ENCODE results near the gene SEC11A. TPM values are rescaled to one million over a fixed set of nuclear protein-coding genes. Genes with fewer than 3 reads are reported as not detected.
"Not testable (repeated sequence)": the region's sequence is repeated elsewhere in the genome, so short reads cannot be mapped to it uniquely, and the experiment has no call there.

The SEC11A gene
- total RNA-seq, 1 donor from 2014 or later, result 138 TPM

GRCh38 chr15:84645496-84645895, 70.4 kb downstream of the SEC11A start:
- no peak for DNase-seq (ENCODE audit: extremely low read depth, low read depth, low spot score)

GRCh38 chr15:84643838-84644237, 72.1 kb downstream of the SEC11A start:
- no peak for DNase-seq (ENCODE audit: extremely low read depth, low read depth, low spot score)

DNA sequence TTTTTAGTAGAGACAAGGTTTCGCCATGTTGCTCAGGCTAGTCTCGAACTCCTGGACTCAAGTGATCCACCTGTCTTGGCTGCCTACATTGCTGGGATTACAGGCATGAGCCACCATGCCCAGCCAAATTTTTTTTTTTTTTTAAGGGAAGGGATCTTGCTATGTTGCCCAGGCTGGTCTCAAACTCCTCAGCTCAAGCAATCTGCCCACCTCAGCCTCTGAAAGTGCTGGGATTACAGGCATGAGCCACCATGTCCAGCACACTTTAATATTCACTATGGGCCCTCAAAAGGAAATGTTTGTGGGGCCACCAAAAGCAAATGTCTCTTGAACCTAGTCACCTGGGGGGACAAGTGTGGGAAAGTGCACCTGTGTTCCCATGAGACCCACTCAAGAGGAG, 73.3 kb downstream of the SEC11A start:
- not testable (repeated sequence) for DNase-seq (ENCODE audit: extremely low read depth, low read depth, low spot score)

DNA sequence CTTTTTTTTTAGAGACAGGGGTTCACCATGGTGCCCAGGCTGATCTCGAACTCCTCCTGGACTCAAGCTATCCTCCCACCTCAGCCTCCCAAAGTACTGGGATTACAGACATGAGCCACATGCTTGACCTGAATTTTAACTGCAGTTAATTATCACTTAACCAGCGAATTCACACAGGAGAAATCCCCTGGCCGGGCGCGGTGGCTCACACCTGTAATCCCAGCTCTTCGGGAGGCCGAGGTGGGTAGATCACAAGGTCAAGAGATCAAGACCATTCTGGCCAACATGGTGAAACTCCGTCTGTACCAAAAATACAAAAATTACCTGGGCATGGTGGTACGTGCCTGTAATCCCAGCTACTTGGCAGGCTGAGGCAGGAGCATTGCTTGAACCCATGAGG, 74.1 kb downstream of the SEC11A start:
- not testable (repeated sequence) for DNase-seq (ENCODE audit: extremely low read depth, low read depth, low spot score)

DNA sequence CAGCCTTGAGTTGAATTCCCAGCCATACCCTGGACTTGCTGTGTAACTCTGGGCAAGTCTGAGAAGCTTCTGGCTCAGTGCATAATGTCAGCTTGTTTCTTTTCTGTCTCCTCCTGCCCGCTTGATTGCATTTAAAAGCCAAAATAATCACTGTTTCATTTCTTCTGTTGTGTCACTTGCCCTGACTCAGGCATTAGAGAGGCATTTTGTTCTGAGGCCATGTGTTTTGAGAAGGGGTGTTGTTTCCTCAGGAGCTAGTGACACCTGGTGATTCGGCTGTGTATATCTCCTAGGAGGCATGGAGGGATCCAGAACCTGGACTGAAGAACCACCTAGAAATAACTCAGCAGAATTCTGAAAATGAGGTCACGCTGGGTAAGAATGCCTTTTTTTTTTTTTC, 77.8 kb downstream of the SEC11A start:
- DNase-seq (ENCODE audit: extremely low read depth, low read depth, low spot score), result no peak

GRCh38 chr15:84634228-84634837, 81.6 kb downstream of the SEC11A start:
- no peak for DNase-seq (ENCODE audit: extremely low read depth, low read depth, low spot score)

- no peak for DNase-seq (ENCODE audit: extremely low read depth, low read depth, low spot score)
These were observed 82.4 kb downstream of the SEC11A start for GRCh38 chr15:84633311-84634227.

DNA sequence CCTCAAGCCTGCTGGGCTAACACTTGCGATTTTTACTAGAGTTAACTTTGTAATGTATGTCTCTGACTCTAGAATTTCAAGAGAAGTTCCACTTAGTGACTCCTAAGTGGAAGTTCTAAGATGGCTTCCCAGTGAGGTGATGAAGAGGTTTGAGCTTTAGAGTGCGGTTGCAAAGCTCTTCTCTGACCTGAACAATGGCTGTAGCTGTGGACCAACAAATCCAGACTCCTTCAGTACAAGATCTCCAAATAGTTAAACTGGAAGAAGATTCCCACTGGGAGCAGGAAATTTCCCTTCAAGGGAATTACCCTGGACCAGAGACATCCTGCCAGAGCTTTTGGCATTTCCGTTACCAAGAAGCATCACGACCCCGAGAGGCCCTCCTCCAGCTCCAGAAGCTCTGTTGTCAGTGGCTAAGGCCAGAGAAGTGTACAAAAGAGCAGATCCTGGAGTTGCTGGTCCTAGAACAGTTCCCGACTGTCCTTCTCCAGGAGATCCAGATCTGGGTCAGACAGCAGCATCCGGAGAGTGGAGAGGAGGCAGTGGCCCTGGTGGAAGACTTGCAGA, 84.2 kb downstream of the SEC11A start:
- no peak for DNase-seq (ENCODE audit: extremely low read depth, low read depth, low spot score)

DNA sequence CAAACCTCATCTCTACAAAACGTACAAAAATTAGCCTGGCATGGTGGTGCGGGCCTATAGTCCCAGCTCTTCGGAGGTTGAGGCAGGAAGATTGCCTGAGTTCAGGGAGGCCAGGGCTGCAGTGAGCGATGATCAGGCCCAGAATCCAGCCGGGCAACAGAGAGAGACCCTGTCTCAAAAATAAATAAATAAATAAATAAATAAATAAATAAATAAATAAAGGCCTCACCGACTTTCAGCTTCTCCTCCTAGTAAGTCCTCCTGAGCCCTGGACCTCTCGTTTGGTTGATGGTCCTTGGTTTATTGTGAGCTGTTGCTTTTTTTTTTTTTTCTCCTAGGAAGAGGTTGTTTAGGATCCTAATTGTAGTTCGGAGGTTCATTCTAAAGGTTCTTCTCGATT, 86.9 kb downstream of the SEC11A start:
- DNase-seq (ENCODE audit: extremely low read depth, low read depth, low spot score), result no peak

DNA sequence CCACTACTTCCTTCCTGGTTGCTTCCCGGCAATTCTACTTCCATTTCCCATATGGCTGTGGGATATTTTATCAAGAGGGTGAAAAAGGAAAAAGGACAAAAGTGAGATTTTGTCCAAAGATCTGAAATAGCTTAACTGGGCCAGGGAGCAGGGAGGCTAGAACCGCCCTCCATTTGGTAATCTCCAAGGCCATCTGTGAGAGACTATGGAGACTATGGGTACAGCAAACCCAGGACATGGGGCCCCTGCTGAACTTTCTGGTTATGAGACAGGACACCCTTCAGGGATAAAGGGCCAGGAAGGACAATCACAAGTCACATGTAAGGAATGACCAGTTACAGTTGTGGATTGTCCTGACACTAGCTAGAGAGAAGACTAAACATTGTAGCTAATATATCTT, 90.8 kb downstream of the SEC11A start:
- DNase-seq (ENCODE audit: extremely low read depth, low read depth, low spot score), result no peak

GRCh38 chr15:84624359-84624758, 91.6 kb downstream of the SEC11A start:
- DNase-seq (ENCODE audit: extremely low read depth, low read depth, low spot score), result no peak

DNA sequence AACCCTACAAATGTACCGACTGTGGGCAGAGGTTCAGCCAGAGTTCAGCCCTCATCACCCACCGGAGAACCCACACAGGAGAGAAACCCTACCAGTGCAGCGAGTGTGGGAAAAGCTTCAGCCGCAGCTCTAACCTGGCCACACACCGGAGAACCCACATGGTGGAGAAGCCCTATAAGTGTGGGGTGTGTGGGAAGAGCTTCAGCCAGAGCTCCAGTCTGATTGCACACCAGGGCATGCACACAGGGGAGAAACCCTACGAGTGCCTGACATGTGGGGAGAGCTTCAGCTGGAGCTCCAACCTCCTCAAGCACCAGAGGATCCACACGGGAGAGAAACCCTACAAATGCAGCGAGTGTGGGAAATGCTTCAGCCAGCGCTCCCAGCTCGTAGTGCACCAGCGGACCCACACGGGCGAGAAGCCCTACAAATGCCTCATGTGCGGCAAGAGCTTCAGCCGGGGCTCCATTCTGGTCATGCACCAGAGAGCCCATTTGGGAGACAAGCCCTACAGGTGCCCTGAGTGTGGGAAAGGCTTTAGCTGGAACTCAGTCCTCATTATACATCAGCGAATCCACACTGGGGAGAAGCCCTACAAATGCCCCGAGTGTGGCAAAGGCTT, 94.5 kb downstream of the SEC11A start:
- no peak for DNase-seq (ENCODE audit: extremely low read depth, low read depth, low spot score)

DNA sequence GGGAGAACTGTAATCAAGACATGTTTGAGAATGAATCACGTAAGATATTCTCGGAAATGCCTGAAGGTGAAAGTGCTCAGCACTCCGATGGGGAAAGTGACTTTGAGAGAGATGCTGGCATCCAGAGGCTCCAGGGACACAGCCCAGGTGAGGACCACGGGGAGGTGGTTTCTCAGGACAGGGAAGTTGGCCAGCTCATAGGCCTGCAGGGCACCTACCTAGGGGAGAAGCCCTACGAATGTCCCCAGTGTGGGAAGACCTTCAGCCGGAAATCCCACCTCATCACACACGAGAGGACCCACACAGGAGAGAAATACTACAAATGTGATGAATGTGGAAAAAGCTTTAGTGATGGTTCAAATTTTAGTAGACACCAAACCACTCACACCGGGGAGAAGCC, 95.3 kb downstream of the SEC11A start:
- DNase-seq (ENCODE audit: extremely low read depth, low read depth, low spot score), result no peak

Other genes starting within 250 kb of the SEC11A start
- 11.7 and 20.7 TPM in 2 replicates for gene ZSCAN2, start 115.1 kb downstream of the SEC11A start, total RNA-seq
- 15.3 and 15.6 TPM in 2 replicates for gene WDR73, start 61.9 kb downstream of the SEC11A start, total RNA-seq
- 6.1 TPM in 2 replicates for gene NMB, start 57.9 kb downstream of the SEC11A start, total RNA-seq
- gene ZNF592, start 32.5 kb upstream of the SEC11A start, total RNA-seq, result 11.5 and 16.7 TPM in 2 replicates
- gene ALPK3, start 101.2 kb upstream of the SEC11A start, total RNA-seq, result 68.4 and 91.5 TPM in 2 replicates
- not detected in 2 replicates for gene SLC28A1, start 168.5 kb upstream of the SEC11A start, total RNA-seq